Measurements from ENCODE around the gene ZNF213.

Gene ZNF213

GRCh38 chr16:3190949-3191353 is 56.1 kb downstream of the ZNF213 start:
- no peak for FAIRE-seq
- no peak for DNase-seq (ENCODE audit: low spot score)
